ENCODE results near the gene MOBP.

The MOBP gene

DNA sequence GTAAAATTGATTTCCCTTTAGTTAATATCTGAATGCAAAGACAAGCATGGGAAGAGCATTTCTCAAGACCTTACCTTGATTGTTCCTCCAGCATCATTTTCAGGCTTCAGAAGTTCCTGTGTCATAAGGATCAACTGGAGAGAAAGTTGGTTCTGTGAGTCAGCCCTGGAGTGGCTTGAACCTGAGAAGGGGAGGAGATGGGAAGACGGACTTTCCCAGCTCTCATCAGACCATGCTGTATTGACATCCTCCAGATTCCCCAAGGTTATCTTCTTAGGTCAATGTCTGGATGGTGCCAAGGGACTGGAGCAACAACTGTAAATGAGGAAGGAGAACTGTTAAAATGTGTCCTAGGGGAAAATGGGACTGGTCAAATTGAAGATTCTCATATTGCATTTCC lies 40.0 kb upstream of the MOBP start:
- no peak for DNase-seq
- TF ChIP-seq, protein P1, sequence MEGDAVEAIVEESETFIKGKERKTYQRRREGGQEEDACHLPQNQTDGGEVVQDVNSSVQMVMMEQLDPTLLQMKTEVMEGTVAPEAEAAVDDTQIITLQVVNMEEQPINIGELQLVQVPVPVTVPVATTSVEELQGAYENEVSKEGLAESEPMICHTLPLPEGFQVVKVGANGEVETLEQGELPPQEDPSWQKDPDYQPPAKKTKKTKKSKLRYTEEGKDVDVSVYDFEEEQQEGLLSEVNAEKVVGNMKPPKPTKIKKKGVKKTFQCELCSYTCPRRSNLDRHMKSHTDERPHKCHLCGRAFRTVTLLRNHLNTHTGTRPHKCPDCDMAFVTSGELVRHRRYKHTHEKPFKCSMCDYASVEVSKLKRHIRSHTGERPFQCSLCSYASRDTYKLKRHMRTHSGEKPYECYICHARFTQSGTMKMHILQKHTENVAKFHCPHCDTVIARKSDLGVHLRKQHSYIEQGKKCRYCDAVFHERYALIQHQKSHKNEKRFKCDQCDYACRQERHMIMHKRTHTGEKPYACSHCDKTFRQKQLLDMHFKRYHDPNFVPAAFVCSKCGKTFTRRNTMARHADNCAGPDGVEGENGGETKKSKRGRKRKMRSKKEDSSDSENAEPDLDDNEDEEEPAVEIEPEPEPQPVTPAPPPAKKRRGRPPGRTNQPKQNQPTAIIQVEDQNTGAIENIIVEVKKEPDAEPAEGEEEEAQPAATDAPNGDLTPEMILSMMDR (IDR thresholded peaks at IDR 0.05; ENCODE audit: low read depth, low read length, missing control alignments) = no peak
- H3K27ac ChIP-seq = no peak overlapping the region
- H3K27me3 ChIP-seq (replicated peaks) = no peaks in the 10 kb centered on the region
- H3K36me3 ChIP-seq (replicated peaks) = no peaks in the 10 kb centered on the region
- in situ Hi-C loops (cut with HindIII; ENCODE audit: low pct_ligation_motif_present, low sequenced_read_pairs) = no loop called here
- no peak overlapping the region for H3K4me3 ChIP-seq (ENCODE audit: low read depth, low read length)

DNA sequence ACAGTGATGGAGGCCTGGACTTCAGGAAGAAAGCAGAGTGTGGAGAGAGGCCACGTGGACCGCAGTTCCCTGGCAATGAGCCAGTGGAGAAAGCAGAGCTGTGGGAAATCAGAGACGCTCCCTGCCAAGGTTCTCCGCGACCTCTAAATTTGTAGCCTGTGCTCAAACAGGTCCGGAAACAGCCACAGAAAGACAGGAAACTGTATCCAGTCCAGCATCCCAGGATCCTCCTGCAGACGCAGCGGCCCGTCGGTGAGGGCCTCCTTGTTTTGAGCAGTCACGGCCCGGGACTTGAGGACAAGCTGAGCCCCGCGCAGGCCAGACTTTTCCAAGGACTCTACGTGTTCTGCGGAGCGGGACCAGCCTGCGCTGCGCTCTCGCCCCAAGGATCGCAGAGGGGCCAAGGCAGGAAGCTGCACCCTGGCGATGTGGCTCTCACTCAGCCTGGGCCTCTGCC lies 38.7 kb upstream of the MOBP start:
- TF ChIP-seq, protein P1 (IDR thresholded peaks at IDR 0.05; ENCODE audit: low read depth, low read length, missing control alignments) = no peak
- Histone ChIP-seq H3K27me3 (replicated peaks) (no peaks in the 10 kb centered on the region), H3K27ac (no peak overlapping the region), H3K36me3 (replicated peaks) (no peaks in the 10 kb centered on the region), H3K4me3 (ENCODE audit: low read depth, low read length) (no peak overlapping the region)
- in situ Hi-C loops (cut with HindIII; ENCODE audit: low pct_ligation_motif_present, low sequenced_read_pairs) = no loop called here
- no peak for DNase-seq

DNA sequence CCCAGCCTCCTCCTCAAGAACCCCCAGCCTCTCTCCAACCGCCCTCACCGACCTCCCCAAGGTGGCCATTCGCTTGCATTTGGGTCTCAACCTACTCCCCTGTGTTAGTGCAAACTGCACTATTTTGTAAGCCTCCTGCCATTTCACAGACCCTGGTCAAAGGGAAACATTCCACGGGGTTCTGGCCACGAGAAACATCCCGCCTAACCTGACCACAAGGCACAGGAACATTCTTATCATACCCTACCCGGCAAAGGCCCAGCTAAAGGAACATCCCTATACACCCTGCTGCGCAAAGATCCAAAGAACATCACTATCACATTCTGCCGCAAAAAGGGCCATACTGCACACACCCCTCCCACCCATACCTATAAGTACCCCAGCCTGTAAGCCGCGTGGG lies 38.0 kb upstream of the MOBP start:
- H3K27ac ChIP-seq = no peak overlapping the region
- no peak overlapping the region for H3K4me3 ChIP-seq (ENCODE audit: low read depth, low read length)
- no peaks in the 10 kb centered on the region for H3K27me3 ChIP-seq (replicated peaks)
- TF ChIP-seq, protein P1 (IDR thresholded peaks at IDR 0.05; ENCODE audit: low read depth, low read length, missing control alignments) = no peak
- H3K36me3 ChIP-seq (replicated peaks) = no peaks in the 10 kb centered on the region
- in situ Hi-C loops (cut with HindIII; ENCODE audit: low pct_ligation_motif_present, low sequenced_read_pairs) = no loop called here
- no peak for DNase-seq

DNA sequence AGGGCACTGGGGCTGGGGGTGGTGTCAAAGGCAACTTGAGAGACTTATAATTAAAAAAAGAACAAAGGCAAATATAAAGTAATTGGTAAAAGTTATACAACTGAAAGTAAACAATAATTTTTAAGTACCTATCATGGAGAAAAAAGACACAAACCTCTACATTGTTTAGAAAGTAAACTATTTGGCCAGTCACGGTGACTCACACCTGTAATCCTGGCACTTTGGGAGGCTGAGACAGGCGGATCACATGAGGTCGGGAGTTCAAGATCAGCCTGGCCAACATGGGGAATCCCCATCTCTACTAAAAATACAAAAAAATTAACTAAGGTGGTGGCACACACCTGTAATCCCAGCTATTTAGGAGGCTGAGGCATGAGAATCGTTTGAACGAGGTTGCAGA lies 35.1 kb upstream of the MOBP start:
- Histone ChIP-seq H3K4me3 (ENCODE audit: low read depth, low read length) (no peak overlapping the region), H3K27me3 (replicated peaks) (no peaks in the 10 kb centered on the region), H3K36me3 (replicated peaks) (no peaks in the 10 kb centered on the region), H3K27ac (no peak overlapping the region)
- no peak for DNase-seq
- in situ Hi-C loops (cut with HindIII; ENCODE audit: low pct_ligation_motif_present, low sequenced_read_pairs) = no loop called here
- TF ChIP-seq, protein P1 (IDR thresholded peaks at IDR 0.05; ENCODE audit: low read depth, low read length, missing control alignments) = no peak

DNA sequence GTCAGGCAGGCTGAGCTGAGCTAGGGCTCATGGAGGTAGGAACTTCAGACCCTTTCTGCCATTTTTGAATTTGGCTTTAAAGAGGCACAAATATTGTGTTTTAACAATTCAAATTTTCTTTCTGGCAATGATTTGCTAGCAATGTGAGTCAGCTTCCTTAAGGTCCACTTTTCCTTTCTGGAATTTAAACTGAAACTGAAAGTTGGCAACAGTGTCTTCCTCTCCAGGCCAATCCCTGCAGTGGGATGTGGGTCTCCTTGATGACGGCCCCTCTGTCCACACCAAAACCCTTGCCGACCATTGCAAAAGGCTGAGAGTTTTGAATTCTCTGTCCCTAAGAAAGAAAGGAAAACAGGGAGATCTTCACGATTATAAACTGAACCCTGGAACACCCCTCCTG lies 33.8 kb upstream of the MOBP start:
- Histone ChIP-seq H3K36me3 (replicated peaks) (no peaks in the 10 kb centered on the region), H3K27ac (no peak overlapping the region), H3K27me3 (replicated peaks) (no peaks in the 10 kb centered on the region), H3K4me3 (ENCODE audit: low read depth, low read length) (no peak overlapping the region)
- in situ Hi-C loops (cut with HindIII; ENCODE audit: low pct_ligation_motif_present, low sequenced_read_pairs) = no loop called here
- TF ChIP-seq, protein P1 (IDR thresholded peaks at IDR 0.05; ENCODE audit: low read depth, low read length, missing control alignments) = no peak
- DNase-seq = no peak

DNA sequence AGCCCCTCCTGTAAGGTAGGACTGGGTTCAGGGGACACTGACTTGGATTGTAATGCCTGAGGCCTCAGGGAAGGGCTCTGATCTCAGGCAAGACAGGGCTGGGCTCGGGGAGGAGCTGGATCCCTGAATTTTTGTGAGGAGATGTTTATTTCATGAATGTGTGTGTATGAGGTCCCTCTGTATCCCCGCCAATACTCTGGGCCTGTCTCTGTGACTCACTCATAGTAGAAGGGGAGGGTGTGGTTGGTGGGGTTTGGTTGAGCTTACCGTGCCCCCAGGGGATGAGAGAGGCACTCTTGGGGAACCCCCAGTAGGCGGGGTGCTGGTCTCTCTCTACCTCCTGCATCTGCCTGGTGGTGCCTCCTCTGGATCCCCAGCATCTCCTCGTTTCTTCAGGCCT lies 32.9 kb upstream of the MOBP start:
- in situ Hi-C loops (cut with HindIII; ENCODE audit: low pct_ligation_motif_present, low sequenced_read_pairs) = no loop called here
- TF ChIP-seq, protein P1 (IDR thresholded peaks at IDR 0.05; ENCODE audit: low read depth, low read length, missing control alignments) = no peak
- no peak overlapping the region for H3K27ac ChIP-seq
- DNase-seq = no peak
- H3K36me3 ChIP-seq (replicated peaks) = no peaks in the 10 kb centered on the region
- H3K27me3 ChIP-seq (replicated peaks) = no peaks in the 10 kb centered on the region
- H3K4me3 ChIP-seq (ENCODE audit: low read depth, low read length) = no peak overlapping the region

Data from brain microvascular endothelial cell (primary cell).